NCI-H1048 (cell line): ENCODE results near the gene WWP2.
"Not testable (repeated sequence)": the region's sequence is repeated elsewhere in the genome, so short reads cannot be mapped to it uniquely, and the experiment has no call there.

Experiments used
- DNase-seq: peaks from one replicate; lab custom pipeline; 2025; lab: John Stamatoyannopoulos, UW

WWP2 gene

GRCh38 chr16:69745959-69746358 lies 16.2 kb upstream of the WWP2 start:
- no peak for DNase-seq

GRCh38 chr16:69747115-69747514 lies 15.0 kb upstream of the WWP2 start:
- DNase-seq: no peak

GRCh38 chr16:69748694-69749345 lies 13.3 kb upstream of the WWP2 start:
- DNase-seq: no peak

GRCh38 chr16:69754143-69754468 lies 8.0 kb upstream of the WWP2 start:
- DNase-seq: no peak

- peak; percentile 84 for DNase-seq
Observed at GRCh38 chr16:69754469-69755310, 7.4 kb upstream of the WWP2 start, which contains the start of gene NOB1. Gene NOB1 (minus strand): TSS chr16:69754926. CDS start chr16:69754910, 16 bp downstream.

GRCh38 chr16:69756705-69757104 lies 5.4 kb upstream of the WWP2 start:
- DNase-seq: no peak

GRCh38 chr16:69757375-69757774 lies 4.8 kb upstream of the WWP2 start:
- DNase-seq: not testable (repeated sequence)

GRCh38 chr16:69762814-69763598 lies 874 bp downstream of the WWP2 start:
- no peak for DNase-seq

- DNase-seq: no peak
Observed at GRCh38 chr16:69763599-69763942, 1.4 kb downstream of the WWP2 start.

- DNase-seq: no peak
Observed at GRCh38 chr16:69767459-69768229, 5.5 kb downstream of the WWP2 start.

- DNase-seq: no peak
Observed at GRCh38 chr16:69768666-69769065, 6.5 kb downstream of the WWP2 start.

- DNase-seq: no peak
Observed at GRCh38 chr16:69769404-69769803, 7.3 kb downstream of the WWP2 start.

- DNase-seq: no peak
Observed at GRCh38 chr16:69771651-69771967, 9.5 kb downstream of the WWP2 start.

GRCh38 chr16:69773260-69773947 lies 11.3 kb downstream of the WWP2 start:
- no peak for DNase-seq

- no peak for DNase-seq
Observed at GRCh38 chr16:69775563-69775962, 13.4 kb downstream of the WWP2 start.

- DNase-seq: no peak
Observed at GRCh38 chr16:69779724-69780123, 17.6 kb downstream of the WWP2 start.

- no peak for DNase-seq
Observed at GRCh38 chr16:69781118-69781517, 19.0 kb downstream of the WWP2 start.

- DNase-seq: no peak
Observed at GRCh38 chr16:69784586-69784985, 22.5 kb downstream of the WWP2 start.

GRCh38 chr16:69787883-69788282 lies 25.8 kb downstream of the WWP2 start:
- no peak for DNase-seq

- not testable (repeated sequence) for DNase-seq
Observed at GRCh38 chr16:69791391-69791847, 29.3 kb downstream of the WWP2 start.

- DNase-seq: no peak
Observed at GRCh38 chr16:69793526-69793925, 31.4 kb downstream of the WWP2 start.

GRCh38 chr16:69794486-69794885 lies 32.4 kb downstream of the WWP2 start:
- DNase-seq: no peak
